NCI-H2029 treated with DMSO at 0.1 percent for 48 hours (cell line): ENCODE results near the gene FGFR2.

Experiments used
- DNase-seq: peaks from one replicate; lab custom pipeline; 2025; lab: John Stamatoyannopoulos, UW

FGFR2 gene

GRCh38 chr10:121493521-121493920 is 104.7 kb downstream of the FGFR2 start:
- no peak for DNase-seq

GRCh38 chr10:121490871-121491519 is 107.2 kb downstream of the FGFR2 start:
- no peak for DNase-seq

- no peak for DNase-seq
These were observed 112.7 kb downstream of the FGFR2 start for GRCh38 chr10:121485436-121486139.

- no peak for DNase-seq
These were observed 113.4 kb downstream of the FGFR2 start for GRCh38 chr10:121484816-121485215.

GRCh38 chr10:121484401-121484800 is 113.8 kb downstream of the FGFR2 start:
- DNase-seq, result no peak

GRCh38 chr10:121481180-121481579 is 117.1 kb downstream of the FGFR2 start:
- DNase-seq, result no peak

- DNase-seq, result no peak
These were observed 119.7 kb downstream of the FGFR2 start for GRCh38 chr10:121478556-121478955.

- no peak for DNase-seq
These were observed 128.2 kb downstream of the FGFR2 start for GRCh38 chr10:121469797-121470606.

- DNase-seq, result no peak
These were observed 129.5 kb downstream of the FGFR2 start for GRCh38 chr10:121468726-121469125.

GRCh38 chr10:121466424-121466823 is 131.8 kb downstream of the FGFR2 start:
- DNase-seq, result no peak

GRCh38 chr10:121465215-121465614 is 133.0 kb downstream of the FGFR2 start:
- no peak for DNase-seq

GRCh38 chr10:121464517-121464916 is 133.7 kb downstream of the FGFR2 start:
- DNase-seq, result no peak

GRCh38 chr10:121462955-121463354 is 135.3 kb downstream of the FGFR2 start:
- DNase-seq, result no peak

- no peak for DNase-seq
These were observed 136.0 kb downstream of the FGFR2 start for GRCh38 chr10:121462281-121462680.

- DNase-seq, result no peak
These were observed 136.9 kb downstream of the FGFR2 start for GRCh38 chr10:121461307-121461706.

- DNase-seq, result no peak
These were observed 137.5 kb downstream of the FGFR2 start for GRCh38 chr10:121460733-121461132.

- no peak for DNase-seq
These were observed 138.4 kb downstream of the FGFR2 start for GRCh38 chr10:121459622-121460453.

GRCh38 chr10:121459279-121459621 is 139.0 kb downstream of the FGFR2 start:
- no peak for DNase-seq

GRCh38 chr10:121457729-121458128 is 140.5 kb downstream of the FGFR2 start:
- DNase-seq, result no peak

- DNase-seq, result no peak
These were observed 142.9 kb downstream of the FGFR2 start for GRCh38 chr10:121455377-121455776.

GRCh38 chr10:121454781-121455180 is 143.5 kb downstream of the FGFR2 start:
- no peak for DNase-seq

- no peak for DNase-seq
These were observed 145.1 kb downstream of the FGFR2 start for GRCh38 chr10:121453160-121453559.
